H9 (cell line): ENCODE measurements around the gene SERPINB13. TPM values are rescaled to one million over a fixed set of nuclear protein-coding genes. Genes with fewer than 3 reads are reported as not detected.
"Not testable (repeated sequence)": the region's sequence is repeated elsewhere in the genome, so short reads cannot be mapped to it uniquely, and the experiment has no call there.

Experiments
- DNase-seq: peaks from one replicate; pipeline ENCODE4 v3.0.0-alpha.2; 2017
- H2AFZ ChIP-seq: one replicate; pipeline ENCODE4 v1.6.1; 2013; ENCODE audit warnings: mild to moderate bottlenecking, low read length, control low read depth, moderate library complexity
- H2AK5ac ChIP-seq: 2 replicates; pipeline ENCODE4 v1.6.1; 2013; ENCODE audit warnings: low read length, control low read depth, mixed read lengths; ENCODE audit not compliant: insufficient read length
- H2BK120ac ChIP-seq: one replicate; pipeline ENCODE4 v1.6.1; 2013; ENCODE audit warnings: low read depth, mild to moderate bottlenecking, low read length, control low read depth, inconsistent platforms; ENCODE audit not compliant: poor library complexity, severe bottlenecking
- H2BK12ac ChIP-seq: 2 replicates; pipeline ENCODE4 v1.6.1; 2013; ENCODE audit warnings: low read length, control low read depth, mixed read lengths, low read depth; ENCODE audit not compliant: insufficient read length
- H2BK15ac ChIP-seq: 2 replicates; pipeline ENCODE4 v1.6.1; 2013; ENCODE audit warnings: low read depth, low read length, control low read depth
- H2BK20ac ChIP-seq: one replicate; pipeline ENCODE4 v1.6.1; 2013; ENCODE audit warnings: low read depth, mild to moderate bottlenecking, low read length, control low read depth, inconsistent platforms; ENCODE audit not compliant: poor library complexity, severe bottlenecking
- H2BK5ac ChIP-seq: 2 replicates; pipeline ENCODE4 v1.6.1; 2013; ENCODE audit warnings: low read length, control low read depth, mixed read lengths; ENCODE audit not compliant: insufficient read length
- H3K14ac ChIP-seq: 2 replicates; pipeline ENCODE4 v1.6.1; 2013; ENCODE audit warnings: low read length, control low read depth; ENCODE audit not compliant: insufficient read depth
- H3K18ac ChIP-seq: 2 replicates; pipeline ENCODE4 v1.6.1; 2013; ENCODE audit warnings: low read depth, mild to moderate bottlenecking, mixed read lengths, low read length, control low read depth; ENCODE audit not compliant: insufficient read length
- H3K23ac ChIP-seq: 2 replicates; pipeline ENCODE4 v1.6.1; 2013; ENCODE audit warnings: low read length, control low read depth, mixed read lengths, low read depth; ENCODE audit not compliant: insufficient read length
- H3K23me2 ChIP-seq: 2 replicates; pipeline ENCODE4 v1.6.1; 2013; ENCODE audit warnings: low read depth, mild to moderate bottlenecking, mixed read lengths, low read length, control low read depth; ENCODE audit not compliant: insufficient read length, poor library complexity, severe bottlenecking
- H3K27ac ChIP-seq: 2 replicates; pipeline ENCODE4 v1.5.1; 2013; ENCODE audit warnings: low read length, control low read depth, mixed read lengths, low read depth; ENCODE audit not compliant: insufficient read length
- H3K27me3 ChIP-seq: 2 replicates; pipeline ENCODE4 v1.6.1; 2013; ENCODE audit warnings: low read length, control low read depth, inconsistent platforms; ENCODE audit not compliant: insufficient read depth
- H3K4ac ChIP-seq: 2 replicates; pipeline ENCODE4 v1.6.1; 2013; ENCODE audit warnings: low read depth, mild to moderate bottlenecking, control low read depth, inconsistent platforms, low read length, moderate library complexity
- H3K4me1 ChIP-seq: 2 replicates; pipeline ENCODE4 v1.6.1; 2013; ENCODE audit warnings: low read length, control low read depth, inconsistent platforms; ENCODE audit not compliant: insufficient read depth
- H3K4me2 ChIP-seq: 2 replicates; pipeline ENCODE4 v1.6.1; 2013; ENCODE audit warnings: low read length, control low read depth, mixed read lengths; ENCODE audit not compliant: insufficient read length, insufficient read depth
- H3K56ac ChIP-seq: 2 replicates; pipeline ENCODE4 v1.6.1; 2013; ENCODE audit warnings: low read depth, mild to moderate bottlenecking, mixed read lengths, low read length, control low read depth; ENCODE audit not compliant: insufficient read length
- H3K79me1 ChIP-seq: 2 replicates; pipeline ENCODE4 v1.6.1; 2013; ENCODE audit warnings: low read depth, mild to moderate bottlenecking, moderate library complexity, low read length, control low read depth, inconsistent platforms; ENCODE audit not compliant: insufficient read depth, poor library complexity, severe bottlenecking
- H3K79me2 ChIP-seq: 2 replicates; pipeline ENCODE4 v1.6.1; 2013; ENCODE audit warnings: low read length, control low read depth, inconsistent platforms; ENCODE audit not compliant: insufficient read depth
- H3K9ac ChIP-seq: 2 replicates; pipeline ENCODE4 v1.6.1; 2013; ENCODE audit warnings: low read length, control low read depth, mixed read lengths; ENCODE audit not compliant: insufficient read length; ENCODE audit errors: extremely low read depth
- H3K9me3 ChIP-seq: one replicate; pipeline ENCODE4 v1.6.1; 2013; ENCODE audit warnings: low read depth, low read length, inconsistent platforms; ENCODE audit not compliant: control insufficient read depth
- H3T11ph ChIP-seq: one replicate; pipeline ENCODE4 v1.6.1; 2013; ENCODE audit warnings: mild to moderate bottlenecking, low read length, control low read depth, inconsistent platforms
- H4K20me1 ChIP-seq: one replicate; pipeline ENCODE4 v1.6.1; 2013; ENCODE audit not compliant: control insufficient read depth, insufficient read length, insufficient read depth
- H4K5ac ChIP-seq: 2 replicates; pipeline ENCODE4 v1.6.1; 2013; ENCODE audit warnings: low read depth, mild to moderate bottlenecking, mixed read lengths, low read length, control low read depth; ENCODE audit not compliant: insufficient read length
- H4K8ac ChIP-seq: replicated peaks from 2 replicates; pipeline ENCODE4 v1.6.1; 2013; ENCODE audit warnings: low read length, control low read depth, mixed read lengths, low read depth; ENCODE audit not compliant: insufficient read length
- H4K91ac ChIP-seq: 2 replicates; pipeline ENCODE4 v1.6.1; 2013; ENCODE audit warnings: low read depth, mild to moderate bottlenecking, moderate library complexity, mixed read lengths, low read length, control low read depth; ENCODE audit not compliant: insufficient read length
- H3K27ac Mint-ChIP-seq, 3 experiments: 2 replicates in 2 of 3; 3 replicates in 1 of 3; pipeline ENCODE4 v1.8.0; 2020 to 2021; ENCODE audit warnings: mixed read lengths in 3 of 3, mild to moderate bottlenecking in 1 of 3, moderate library complexity in 1 of 3
- H3K27me3 Mint-ChIP-seq: 2 replicates; pipeline ENCODE4 v1.8.0; 2021; ENCODE audit warnings: low read depth, mild to moderate bottlenecking, moderate library complexity, mixed read lengths
- H3K36me3 Mint-ChIP-seq, 3 experiments: 2 replicates in 2 of 3; 3 replicates in 1 of 3; pipeline ENCODE4 v1.8.0; 2020 to 2021; ENCODE audit warnings: low read depth in 3 of 3, mixed read lengths in 3 of 3; ENCODE audit not compliant: insufficient read depth in 1 of 3
- H3K4me1 Mint-ChIP-seq, 2 experiments: 2 replicates each; pipeline ENCODE4 v1.8.0; 2020; ENCODE audit warnings: mixed read lengths in 2 of 2
- H3K4me3 Mint-ChIP-seq, 2 experiments: 2 replicates in 1 of 2; 3 replicates in 1 of 2; pipeline ENCODE4 v1.8.0; 2020 to 2021; ENCODE audit warnings: mild to moderate bottlenecking in 2 of 2, mixed read lengths in 2 of 2, moderate library complexity in 1 of 2
- H3K9me3 Mint-ChIP-seq, 2 experiments: 2 replicates in 1 of 2; 3 replicates in 1 of 2; pipeline ENCODE4 v1.8.0; 2020; ENCODE audit warnings: mild to moderate bottlenecking in 2 of 2, mixed read lengths in 2 of 2, moderate library complexity in 1 of 2
- WGBS: extraction: QIAGEN DNeasy Blood & Tissue Kit; methylation state at CpG from one replicate; pipeline ENCODE4 v1.1.7; 2013; ENCODE audit warnings: missing lambda C conversion rate, low lambda C conversion rate, mixed read lengths; ENCODE audit not compliant: insufficient read length; ENCODE audit errors: extremely low coverage; 5-methylcytosine and 5-hydroxymethylcytosine counted together
- total RNA-seq: library from RNA; stranded (reverse); gene quantifications from 2 replicates; pipeline ENCODE4 v1.2.1, GENCODE V29; 2021

Gene SERPINB13
- total RNA-seq, 1 experiment from 2014 or later, result not detected

DNA sequence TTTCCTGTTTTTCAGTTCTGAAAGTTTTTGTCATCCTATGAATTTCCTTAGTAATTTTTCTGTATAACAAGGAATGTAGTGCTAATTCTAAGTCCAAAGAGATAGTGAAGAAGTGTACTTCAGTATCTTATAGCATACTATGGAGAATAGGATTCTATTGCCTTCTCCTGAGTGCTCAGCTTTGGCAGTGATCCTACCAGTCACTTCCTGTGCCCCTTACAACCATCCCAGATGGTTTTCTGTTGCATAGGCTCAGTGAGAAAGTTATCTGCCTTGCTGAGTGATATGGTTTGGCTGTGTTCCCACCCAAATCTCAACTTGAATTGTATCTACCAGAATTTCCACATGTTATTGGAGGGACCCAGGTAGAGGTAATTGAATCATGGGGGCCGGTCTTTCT, 57.6 kb downstream of the SERPINB13 start:
- H3K27me3 Mint-ChIP-seq, H3K9ac ChIP-seq, H3T11ph ChIP-seq, H2BK15ac ChIP-seq, H2BK20ac ChIP-seq, H3K36me3 Mint-ChIP-seq, H3K23ac ChIP-seq, DNase-seq, H2AK5ac ChIP-seq, H4K91ac ChIP-seq, H3K27me3 ChIP-seq, H3K9me3 ChIP-seq, H2BK5ac ChIP-seq, H2BK12ac ChIP-seq, H4K5ac ChIP-seq, H3K4ac ChIP-seq, H4K8ac ChIP-seq, H3K4me3 Mint-ChIP-seq, H2BK120ac ChIP-seq, H3K79me1 ChIP-seq, H3K18ac ChIP-seq, H3K23me2 ChIP-seq, H4K20me1 ChIP-seq, H3K4me2 ChIP-seq, H3K56ac ChIP-seq, H3K14ac ChIP-seq, H3K79me2 ChIP-seq, H3K9me3 Mint-ChIP-seq, H3K4me1 ChIP-seq, H2AFZ ChIP-seq: not testable (repeated sequence)
- no CpG with 5 or more reads among the region's 1 CpG for WGBS
- H3K4me1 Mint-ChIP-seq, result peaks cover 30 to 44% of the 10 kb centered on the region in 2 experiments
- peak overlapping the region; percentile 39 for H3K27ac ChIP-seq
- peak overlapping the region in 2 of 3 experiments; percentile 50 to 76; a peak in 4 of 7 replicates for H3K27ac Mint-ChIP-seq
